RWPE1 (cell line): ENCODE results near the gene KDM4B.

Experiments used
- CTCF ChIA-PET: fragments of 350-600 bp; sonication (Branson Sonifier 250); formaldehyde crosslinking; extraction: SDS; loops from one replicate; lab custom pipeline; 2021; lab: Yijun Ruan, JAX
- POLR2A ChIA-PET: fragments of 400-600 bp; formaldehyde crosslinking; extraction: SDS; loops from one replicate; lab custom pipeline; 2020; ENCODE audit warnings: antibody characterized with exemption; ENCODE audit not compliant: low non-redundant PET; lab: Yijun Ruan, JAX
- DNase-seq: peaks from one replicate; pipeline ENCODE4 v3.0.0; 2012; ENCODE audit warnings: low spot score
- H3K27ac ChIP-seq: fragments of 450-650 bp; 2 replicates; pipeline ENCODE4 v1.5.1; 2017
- TF ChIP-seq, protein P1 (sequence below): fragments of 450-650 bp; conservative IDR thresholded peaks from 2 replicates; pipeline ENCODE4 v1.5.1; 2017; ENCODE audit warnings: low read depth, mild to moderate bottlenecking

KDM4B gene

DNA sequence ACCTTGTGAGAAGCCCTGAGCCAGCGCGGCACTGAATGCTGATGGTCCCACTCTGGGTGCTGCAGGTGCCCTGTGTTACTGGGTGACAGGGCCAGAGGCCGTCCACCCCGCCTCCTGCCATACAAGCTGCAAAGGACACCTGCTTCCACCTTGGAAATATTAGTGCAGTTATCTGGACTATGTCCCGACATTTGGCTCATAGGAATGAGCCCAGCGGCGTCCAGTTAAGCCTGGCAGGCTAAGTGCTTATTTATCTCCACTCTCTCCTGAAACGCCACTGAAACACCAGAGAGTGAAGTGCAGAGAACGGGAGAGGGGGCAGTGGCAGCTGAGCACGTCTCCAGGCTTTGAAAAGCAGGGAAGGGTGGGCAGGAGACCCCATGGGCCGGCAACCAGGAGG is 145.8 kb downstream of the KDM4B start:
- TF ChIP-seq, protein P1, sequence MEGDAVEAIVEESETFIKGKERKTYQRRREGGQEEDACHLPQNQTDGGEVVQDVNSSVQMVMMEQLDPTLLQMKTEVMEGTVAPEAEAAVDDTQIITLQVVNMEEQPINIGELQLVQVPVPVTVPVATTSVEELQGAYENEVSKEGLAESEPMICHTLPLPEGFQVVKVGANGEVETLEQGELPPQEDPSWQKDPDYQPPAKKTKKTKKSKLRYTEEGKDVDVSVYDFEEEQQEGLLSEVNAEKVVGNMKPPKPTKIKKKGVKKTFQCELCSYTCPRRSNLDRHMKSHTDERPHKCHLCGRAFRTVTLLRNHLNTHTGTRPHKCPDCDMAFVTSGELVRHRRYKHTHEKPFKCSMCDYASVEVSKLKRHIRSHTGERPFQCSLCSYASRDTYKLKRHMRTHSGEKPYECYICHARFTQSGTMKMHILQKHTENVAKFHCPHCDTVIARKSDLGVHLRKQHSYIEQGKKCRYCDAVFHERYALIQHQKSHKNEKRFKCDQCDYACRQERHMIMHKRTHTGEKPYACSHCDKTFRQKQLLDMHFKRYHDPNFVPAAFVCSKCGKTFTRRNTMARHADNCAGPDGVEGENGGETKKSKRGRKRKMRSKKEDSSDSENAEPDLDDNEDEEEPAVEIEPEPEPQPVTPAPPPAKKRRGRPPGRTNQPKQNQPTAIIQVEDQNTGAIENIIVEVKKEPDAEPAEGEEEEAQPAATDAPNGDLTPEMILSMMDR, result no peak
- no peak for DNase-seq
- CTCF ChIA-PET, result no interaction called here
- POLR2A ChIA-PET, result no interaction called here
- H3K27ac ChIP-seq, result no peak overlapping the region

DNA sequence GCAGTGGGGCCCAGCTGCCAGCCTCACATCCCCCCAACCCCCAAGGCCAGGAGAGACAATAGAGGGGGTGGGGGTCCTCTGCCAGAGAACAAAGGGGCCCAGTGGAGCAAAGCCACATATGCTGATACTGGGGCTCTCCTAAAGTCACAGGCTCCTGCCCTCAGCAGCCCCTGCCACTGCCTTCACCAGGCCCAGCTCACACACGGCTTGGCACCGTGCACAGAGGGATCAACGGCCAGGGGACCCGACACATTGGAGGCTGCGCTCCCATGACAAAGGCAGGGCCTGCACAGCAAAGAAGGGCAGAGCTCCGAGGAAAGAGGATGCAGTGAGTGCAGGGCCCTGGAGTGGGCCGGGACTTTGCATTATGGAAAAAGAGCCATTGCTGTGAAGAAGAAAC is 146.4 kb downstream of the KDM4B start:
- CTCF ChIA-PET, result no interaction called here
- POLR2A ChIA-PET, result no interaction called here
- no peak overlapping the region for H3K27ac ChIP-seq
- TF ChIP-seq, protein P1, result no peak
- DNase-seq, result no peak

DNA sequence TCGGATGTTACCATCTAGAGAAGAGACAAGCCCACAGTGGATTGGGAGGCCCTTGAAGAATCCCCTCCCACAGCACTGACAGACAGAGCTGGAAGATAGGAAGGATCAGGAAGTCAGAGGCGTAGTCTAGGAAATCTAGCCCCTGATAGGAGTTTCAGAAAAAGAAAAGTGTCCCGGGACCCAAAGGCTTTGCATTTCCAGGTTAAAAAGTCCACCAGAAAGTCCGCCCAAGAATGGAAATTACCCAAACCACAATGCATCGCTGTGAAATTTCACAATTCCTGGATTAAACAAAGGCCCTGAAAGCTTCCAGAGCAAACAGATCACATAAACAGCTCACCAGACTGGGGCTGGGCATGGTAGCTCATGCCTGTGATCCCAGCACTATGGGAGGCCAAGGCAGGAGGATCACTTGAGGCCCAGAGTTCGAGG is 146.9 kb downstream of the KDM4B start:
- ChIA-PET CTCF (interaction anchor here (0.8 kb wide), 1 partner anchor 9 kb away, joined by 4 read pairs; no protein-coding TSS in a partner anchor), POLR2A (no interaction called here)
- TF ChIP-seq, protein P1, result no peak
- DNase-seq, result no peak
- no peak overlapping the region for H3K27ac ChIP-seq

DNA sequence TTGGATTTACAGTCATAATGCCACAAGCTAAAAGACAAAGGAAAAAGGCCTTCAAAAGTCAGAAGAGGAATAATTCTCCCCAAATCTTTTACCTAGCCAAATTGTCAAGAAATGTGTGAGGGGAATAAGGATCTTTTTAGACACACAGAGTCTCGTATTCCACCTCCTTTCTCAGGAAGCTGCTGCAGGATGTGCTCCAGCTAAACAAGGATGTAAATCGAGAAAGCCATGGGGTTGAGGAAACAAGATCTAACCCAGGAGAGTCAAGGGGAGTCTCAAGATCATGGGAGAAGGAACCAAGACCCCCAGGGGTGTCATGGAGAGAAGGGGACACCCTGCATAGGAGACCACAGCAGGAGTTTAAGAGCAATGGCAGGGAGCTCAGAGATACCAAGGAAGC is 147.4 kb downstream of the KDM4B start:
- DNase-seq, result no peak
- H3K27ac ChIP-seq, result no peak overlapping the region
- TF ChIP-seq, protein P1, result no peak
- ChIA-PET POLR2A (no interaction called here), CTCF (interaction anchor here (0.8 kb wide), 1 partner anchor 9 kb away, joined by 4 read pairs; no protein-coding TSS in a partner anchor)

DNA sequence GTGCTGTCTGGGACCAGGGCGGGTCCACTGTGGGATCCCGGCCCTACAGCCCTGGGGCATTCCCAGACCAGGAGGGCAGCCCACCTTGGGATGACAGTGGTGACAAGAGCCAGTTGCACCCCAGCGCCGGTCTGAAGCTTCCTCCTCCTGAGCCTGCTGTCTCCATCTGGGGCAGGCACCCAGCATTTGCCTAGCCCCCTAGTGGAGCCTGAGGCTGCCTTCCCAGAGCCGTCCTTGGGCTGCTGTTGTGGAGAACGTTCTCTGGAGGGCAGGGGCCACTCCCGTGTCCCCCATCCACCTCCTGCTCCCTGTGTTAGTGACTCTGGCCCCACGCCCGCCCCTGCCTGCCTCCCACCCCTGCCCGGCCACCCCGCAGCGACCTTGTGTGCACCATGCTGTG is 148.5 kb downstream of the KDM4B start:
- ChIA-PET POLR2A (no interaction called here), CTCF (interaction anchor here (0.6 kb wide), 1 partner anchor 177 kb away, joined by 3 read pairs; no protein-coding TSS in a partner anchor)
- H3K27ac ChIP-seq, result no peak overlapping the region
- DNase-seq, result no peak
- TF ChIP-seq, protein P1, result no peak

DNA sequence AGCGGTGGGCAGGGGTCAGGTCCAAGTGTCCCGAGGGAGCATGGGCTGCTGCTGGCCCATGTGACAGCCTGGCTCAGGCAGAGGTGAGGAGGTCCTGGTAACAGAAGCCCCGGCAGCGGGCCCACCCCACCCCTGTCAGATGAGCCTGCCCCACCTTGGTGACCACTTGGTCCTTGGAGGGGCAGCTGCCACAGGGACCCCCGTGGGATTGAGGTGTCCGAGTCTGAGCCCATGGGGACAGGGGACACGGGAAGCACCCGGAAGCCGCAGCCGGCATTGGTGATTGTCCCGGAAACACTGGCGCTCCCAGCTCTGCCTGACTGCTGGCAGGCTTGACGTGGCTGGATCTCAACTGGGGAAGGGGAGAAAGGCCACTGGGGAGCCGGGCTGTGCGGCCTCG is 149.1 kb downstream of the KDM4B start:
- H3K27ac ChIP-seq, result no peak overlapping the region
- CTCF ChIA-PET, result no interaction called here
- TF ChIP-seq, protein P1, result no peak
- DNase-seq, result no peak
- POLR2A ChIA-PET, result interaction anchor here (0.5 kb wide), 1 partner anchor 80 kb away, joined by 4 read pairs; no protein-coding TSS in a partner anchor
